Parathyroid adenoma (tissue), 2 donors: ENCODE results near the gene LARGE1.

Source experiments
- H2AFZ ChIP-seq: fragments of 300-600 bp; sonication (generic); one replicate; pipeline ENCODE4 v1.7.0; 2017; ENCODE audit warnings: antibody characterized with exemption, mild to moderate bottlenecking
- H3K27ac ChIP-seq: fragments of 300-600 bp; sonication (generic); one replicate; pipeline ENCODE4 v1.7.0; 2017
- H3K27me3 ChIP-seq: fragments of 300-600 bp; sonication (generic); one replicate; pipeline ENCODE4 v1.7.0; 2017; ENCODE audit warnings: low read length; ENCODE audit not compliant: control insufficient read depth, insufficient read depth
- H3K36me3 ChIP-seq: fragments of 300-600 bp; sonication (generic); one replicate; pipeline ENCODE4 v1.7.0; 2017; ENCODE audit warnings: low read length; ENCODE audit not compliant: control insufficient read depth, insufficient read depth
- H3K4me1 ChIP-seq: fragments of 300-600 bp; sonication (generic); one replicate; pipeline ENCODE4 v1.7.0; 2017; ENCODE audit warnings: control low read depth
- H3K4me2 ChIP-seq: fragments of 300-600 bp; sonication (generic); one replicate; pipeline ENCODE4 v1.7.0; 2017; ENCODE audit warnings: low read length
- H3K4me3 ChIP-seq: fragments of 300-600 bp; sonication (generic); one replicate; pipeline ENCODE4 v1.7.0; 2017; ENCODE audit warnings: low read depth, low read length
- H3K79me2 ChIP-seq: fragments of 300-600 bp; sonication (generic); one replicate; pipeline ENCODE4 v1.7.0; 2017; ENCODE audit warnings: control low read depth
- H3K9ac ChIP-seq: fragments of 300-600 bp; sonication (generic); one replicate; pipeline ENCODE4 v1.7.0; 2017; ENCODE audit warnings: mild to moderate bottlenecking
- H3K9me3 ChIP-seq: fragments of 300-600 bp; sonication (generic); one replicate; pipeline ENCODE4 v1.7.0; 2017; ENCODE audit warnings: low read length; ENCODE audit not compliant: control insufficient read depth
- TF ChIP-seq, protein P1 (sequence below): fragments of 300-600 bp; sonication (generic); IDR thresholded peaks from one replicate; pipeline ENCODE4 v1.7.0; 2017; ENCODE audit warnings: antibody characterized with exemption, mild to moderate bottlenecking
- donor health status: primary hyperparathyroidism.

Gene LARGE1

DNA sequence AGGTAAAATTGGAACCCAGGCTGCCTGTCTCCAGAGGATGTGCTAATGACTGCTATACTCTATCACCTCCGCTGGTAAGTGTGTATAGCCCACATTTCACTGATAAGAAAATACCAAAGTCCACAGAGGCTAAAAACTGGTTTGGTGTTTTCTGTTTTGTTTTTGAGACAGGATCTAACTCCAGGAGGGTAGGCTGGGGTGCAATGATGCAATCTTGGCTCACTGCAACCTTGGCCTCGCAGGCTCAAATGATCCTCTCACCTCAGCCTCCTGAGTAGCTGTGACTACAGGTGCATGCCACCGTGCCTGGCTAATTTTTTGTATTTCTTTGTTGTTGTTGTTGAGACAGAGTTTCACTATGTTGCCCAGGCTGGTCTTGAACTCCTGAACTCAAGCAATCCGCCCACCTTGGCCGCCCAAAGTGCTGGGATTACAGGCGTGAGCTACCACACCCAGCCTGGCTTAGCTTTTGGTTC is 409.8 kb downstream of the LARGE1 start:
- H3K79me2 ChIP-seq = no peaks in the 10 kb centered on the region
- H3K9me3 ChIP-seq = no peaks in the 10 kb centered on the region
- no peaks in the 10 kb centered on the region for H3K4me1 ChIP-seq
- H2AFZ ChIP-seq = no peak overlapping the region
- H3K9ac ChIP-seq = no peak overlapping the region
- no peak overlapping the region for H3K27ac ChIP-seq
- H3K36me3 ChIP-seq = no peaks in the 10 kb centered on the region
- H3K4me2 ChIP-seq = no peak overlapping the region
- H3K4me3 ChIP-seq = no peak overlapping the region
- TF ChIP-seq, protein P1, sequence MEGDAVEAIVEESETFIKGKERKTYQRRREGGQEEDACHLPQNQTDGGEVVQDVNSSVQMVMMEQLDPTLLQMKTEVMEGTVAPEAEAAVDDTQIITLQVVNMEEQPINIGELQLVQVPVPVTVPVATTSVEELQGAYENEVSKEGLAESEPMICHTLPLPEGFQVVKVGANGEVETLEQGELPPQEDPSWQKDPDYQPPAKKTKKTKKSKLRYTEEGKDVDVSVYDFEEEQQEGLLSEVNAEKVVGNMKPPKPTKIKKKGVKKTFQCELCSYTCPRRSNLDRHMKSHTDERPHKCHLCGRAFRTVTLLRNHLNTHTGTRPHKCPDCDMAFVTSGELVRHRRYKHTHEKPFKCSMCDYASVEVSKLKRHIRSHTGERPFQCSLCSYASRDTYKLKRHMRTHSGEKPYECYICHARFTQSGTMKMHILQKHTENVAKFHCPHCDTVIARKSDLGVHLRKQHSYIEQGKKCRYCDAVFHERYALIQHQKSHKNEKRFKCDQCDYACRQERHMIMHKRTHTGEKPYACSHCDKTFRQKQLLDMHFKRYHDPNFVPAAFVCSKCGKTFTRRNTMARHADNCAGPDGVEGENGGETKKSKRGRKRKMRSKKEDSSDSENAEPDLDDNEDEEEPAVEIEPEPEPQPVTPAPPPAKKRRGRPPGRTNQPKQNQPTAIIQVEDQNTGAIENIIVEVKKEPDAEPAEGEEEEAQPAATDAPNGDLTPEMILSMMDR = no peak
- no peaks in the 10 kb centered on the region for H3K27me3 ChIP-seq

DNA sequence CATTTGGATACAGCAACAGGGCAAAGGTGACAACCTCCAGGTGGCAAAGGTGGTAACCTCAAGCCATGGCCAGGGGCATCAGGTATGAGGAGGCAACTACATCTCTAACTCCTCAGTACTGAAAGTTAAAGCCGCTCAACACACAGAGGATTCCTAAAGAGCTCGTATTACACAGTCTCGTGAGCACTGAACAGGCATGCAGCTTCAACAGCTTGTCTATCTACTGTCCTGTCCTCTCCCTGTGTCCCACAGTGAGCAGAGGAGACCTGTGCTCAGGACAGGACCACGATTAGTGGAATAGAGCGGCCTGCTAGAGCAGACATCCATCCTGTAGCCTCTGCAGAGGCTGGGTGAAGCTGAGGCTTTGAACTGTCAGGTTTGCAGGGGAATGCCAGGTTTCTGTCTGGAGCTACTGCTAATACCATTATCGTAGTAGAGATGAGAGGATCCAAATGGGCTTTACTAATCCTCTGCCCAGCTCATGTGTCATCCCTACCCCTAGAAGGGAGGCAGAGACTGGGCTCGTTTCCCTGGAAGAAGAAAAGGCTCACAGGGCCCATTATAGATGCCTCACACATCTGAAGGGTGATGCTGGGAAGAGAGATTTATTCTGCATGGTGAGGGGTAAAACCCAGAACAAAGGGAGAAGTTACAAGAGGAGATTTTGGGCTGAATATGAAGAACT is 415.2 kb downstream of the LARGE1 start:
- no peaks in the 10 kb centered on the region for H3K4me1 ChIP-seq
- no peak overlapping the region for H3K9ac ChIP-seq
- H3K36me3 ChIP-seq = no peaks in the 10 kb centered on the region
- H3K79me2 ChIP-seq = no peaks in the 10 kb centered on the region
- no peak overlapping the region for H3K27ac ChIP-seq
- H3K4me3 ChIP-seq = no peak overlapping the region
- TF ChIP-seq, protein P1 = no peak
- H3K4me2 ChIP-seq = no peak overlapping the region
- no peak overlapping the region for H2AFZ ChIP-seq
- no peaks in the 10 kb centered on the region for H3K27me3 ChIP-seq
- H3K9me3 ChIP-seq = no peaks in the 10 kb centered on the region

DNA sequence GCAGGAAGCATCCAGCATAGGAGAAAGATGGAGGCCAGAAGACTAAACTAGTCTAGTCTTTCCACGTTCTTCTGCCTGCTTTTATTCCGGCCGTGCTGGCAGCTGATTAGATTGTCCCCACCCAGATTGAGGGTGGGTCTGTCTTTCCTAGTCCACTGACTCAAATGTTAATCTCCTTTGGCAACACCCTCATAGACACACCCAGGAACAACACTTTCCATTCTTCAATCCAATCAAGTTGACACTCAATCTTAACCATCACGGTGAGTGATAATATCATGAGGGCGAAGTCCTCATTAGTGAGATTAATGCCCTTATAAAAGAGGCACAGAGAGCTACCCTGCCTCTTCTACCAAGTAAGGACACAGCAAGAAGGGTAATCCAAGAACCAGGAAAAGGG is 424.2 kb downstream of the LARGE1 start:
- H3K9ac ChIP-seq = no peak overlapping the region
- no peak overlapping the region for H3K27ac ChIP-seq
- H2AFZ ChIP-seq = no peak overlapping the region
- no peaks in the 10 kb centered on the region for H3K9me3 ChIP-seq
- H3K4me1 ChIP-seq = no peaks in the 10 kb centered on the region
- H3K27me3 ChIP-seq = no peaks in the 10 kb centered on the region
- no peaks in the 10 kb centered on the region for H3K79me2 ChIP-seq
- no peak overlapping the region for H3K4me2 ChIP-seq
- H3K36me3 ChIP-seq = no peaks in the 10 kb centered on the region
- TF ChIP-seq, protein P1 = no peak
- H3K4me3 ChIP-seq = no peak overlapping the region

DNA sequence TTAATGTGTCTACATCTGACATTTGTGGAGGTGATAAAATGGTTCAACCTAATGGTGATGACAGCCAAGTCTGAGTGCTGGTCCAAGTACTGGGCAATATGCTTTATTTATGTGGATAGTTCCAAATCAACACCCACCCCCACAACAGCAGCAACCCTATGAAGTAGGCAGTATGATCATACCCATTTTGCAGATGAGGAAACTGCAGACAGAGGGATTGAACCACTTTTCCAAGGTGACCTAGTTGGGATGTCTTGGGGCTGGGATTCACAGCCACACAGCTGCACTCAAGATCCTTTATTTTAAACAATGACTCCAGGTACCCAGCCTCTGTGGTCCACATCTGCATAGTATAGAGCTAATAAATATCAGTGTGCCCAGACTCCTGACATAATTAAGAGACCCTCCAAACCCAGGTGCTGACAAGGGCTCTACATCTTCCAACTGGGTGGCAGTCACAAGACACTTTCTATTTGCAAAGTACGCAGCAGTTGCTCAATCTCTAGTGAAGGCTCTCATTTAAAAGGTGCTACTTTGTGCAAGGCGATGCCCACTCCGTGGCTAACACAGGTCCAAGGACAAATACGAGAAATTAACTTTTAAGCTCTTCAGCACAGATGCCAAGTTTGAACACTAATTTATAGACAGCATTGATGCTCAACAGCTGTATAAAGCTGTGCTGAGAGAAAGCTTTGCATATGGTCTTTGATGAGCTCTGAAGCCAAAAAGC is 426.6 kb downstream of the LARGE1 start:
- Histone ChIP-seq H3K9ac (no peak overlapping the region), H3K36me3 (no peaks in the 10 kb centered on the region), H3K79me2 (no peaks in the 10 kb centered on the region), H3K27ac (no peak overlapping the region), H3K9me3 (no peaks in the 10 kb centered on the region), H2AFZ (no peak overlapping the region), H3K4me1 (no peaks in the 10 kb centered on the region), H3K4me2 (no peak overlapping the region), H3K4me3 (no peak overlapping the region), H3K27me3 (no peaks in the 10 kb centered on the region)
- TF ChIP-seq, protein P1 = no peak
